ENCODE results near the gene GRIK1.
"Not testable (repeated sequence)": the region's sequence is repeated elsewhere in the genome, so short reads cannot be mapped to it uniquely, and the experiment has no call there.

The GRIK1 gene

DNA sequence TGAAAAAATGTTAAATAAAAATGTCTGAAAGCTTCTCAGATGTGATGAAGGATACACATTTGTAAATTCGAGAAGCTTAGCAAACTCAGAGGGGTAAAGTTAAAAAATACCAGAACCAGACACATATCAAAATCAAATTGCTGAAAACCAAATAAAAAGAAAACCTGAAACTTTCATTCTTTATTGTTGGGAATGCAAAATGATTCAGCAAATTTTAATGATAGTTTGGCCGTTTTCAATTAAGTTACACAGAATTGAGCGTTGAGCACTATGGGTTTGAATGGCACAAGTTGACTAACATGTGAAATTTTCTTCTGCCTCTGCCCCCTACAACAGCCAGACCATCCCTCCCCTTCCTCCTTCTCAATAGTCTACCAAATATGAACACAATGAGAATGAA lies 33.5 kb upstream of the GRIK1 start:
- Histone ChIP-seq H3K4me1 (ENCODE audit: insufficient read depth, poor library complexity, severe bottlenecking) (no peaks in the 10 kb centered on the region), H3K27ac (ENCODE audit: poor library complexity, severe bottlenecking) (no peak overlapping the region), H3K27me3 (ENCODE audit: insufficient read depth, poor library complexity, severe bottlenecking) (no peaks in the 10 kb centered on the region), H3K9me3 (ENCODE audit: severe bottlenecking) (no peaks in the 10 kb centered on the region), H3K36me3 (ENCODE audit: low read depth) (no peaks in the 10 kb centered on the region), H3K4me3 (ENCODE audit: severe bottlenecking) (no peak overlapping the region)
- ATAC-seq (ENCODE audit: low read depth) (no peak), DNase-seq (ENCODE audit: low spot score) (no peak)
- TF ChIP-seq, protein P1, sequence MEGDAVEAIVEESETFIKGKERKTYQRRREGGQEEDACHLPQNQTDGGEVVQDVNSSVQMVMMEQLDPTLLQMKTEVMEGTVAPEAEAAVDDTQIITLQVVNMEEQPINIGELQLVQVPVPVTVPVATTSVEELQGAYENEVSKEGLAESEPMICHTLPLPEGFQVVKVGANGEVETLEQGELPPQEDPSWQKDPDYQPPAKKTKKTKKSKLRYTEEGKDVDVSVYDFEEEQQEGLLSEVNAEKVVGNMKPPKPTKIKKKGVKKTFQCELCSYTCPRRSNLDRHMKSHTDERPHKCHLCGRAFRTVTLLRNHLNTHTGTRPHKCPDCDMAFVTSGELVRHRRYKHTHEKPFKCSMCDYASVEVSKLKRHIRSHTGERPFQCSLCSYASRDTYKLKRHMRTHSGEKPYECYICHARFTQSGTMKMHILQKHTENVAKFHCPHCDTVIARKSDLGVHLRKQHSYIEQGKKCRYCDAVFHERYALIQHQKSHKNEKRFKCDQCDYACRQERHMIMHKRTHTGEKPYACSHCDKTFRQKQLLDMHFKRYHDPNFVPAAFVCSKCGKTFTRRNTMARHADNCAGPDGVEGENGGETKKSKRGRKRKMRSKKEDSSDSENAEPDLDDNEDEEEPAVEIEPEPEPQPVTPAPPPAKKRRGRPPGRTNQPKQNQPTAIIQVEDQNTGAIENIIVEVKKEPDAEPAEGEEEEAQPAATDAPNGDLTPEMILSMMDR (IDR thresholded peaks at IDR 0.05; ENCODE audit: poor library complexity, severe bottlenecking) = no peak

DNA sequence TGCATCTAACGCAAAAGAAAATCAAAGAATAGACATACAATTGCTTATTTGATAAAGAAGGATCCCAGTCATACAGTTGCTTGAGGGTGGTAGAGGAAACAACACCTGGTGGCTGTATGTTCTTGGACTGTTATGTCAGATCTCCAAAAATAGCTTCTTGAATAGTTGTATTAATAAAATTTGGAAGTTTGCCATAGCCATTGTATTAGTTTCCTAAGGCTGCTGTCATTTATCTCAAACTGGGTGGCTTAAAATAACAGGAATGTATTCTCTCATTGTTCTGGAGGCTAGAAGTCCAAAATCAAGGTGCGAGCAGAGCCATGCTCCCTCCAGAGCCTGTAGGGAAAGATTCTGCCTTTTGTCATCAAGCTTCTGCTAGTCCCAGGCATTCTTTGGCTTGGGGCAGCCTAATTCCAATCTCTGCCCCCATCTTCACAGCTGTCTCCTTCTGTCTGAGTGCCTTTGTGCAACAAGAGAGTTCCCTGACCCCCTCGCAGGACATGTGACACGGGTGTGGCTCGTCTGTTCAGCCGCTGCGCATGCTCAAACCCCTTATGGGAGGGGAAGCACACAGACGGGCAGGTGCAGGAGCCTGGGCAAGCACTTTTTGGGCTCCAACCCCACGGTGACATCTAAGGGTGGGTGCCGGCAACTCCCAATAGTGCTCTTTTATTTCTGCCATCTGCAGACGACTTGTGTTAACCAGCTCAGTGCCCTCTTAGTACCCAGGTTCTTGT lies 21.7 kb upstream of the GRIK1 start:
- H3K9me3 ChIP-seq (ENCODE audit: severe bottlenecking) = no peaks in the 10 kb centered on the region
- DNase-seq (ENCODE audit: low spot score) (no peak), ATAC-seq (ENCODE audit: low read depth) (no peak)
- no peak overlapping the region for H3K4me3 ChIP-seq (ENCODE audit: severe bottlenecking)
- H3K4me1 ChIP-seq (ENCODE audit: insufficient read depth, poor library complexity, severe bottlenecking) = no peaks in the 10 kb centered on the region
- no peaks in the 10 kb centered on the region for H3K36me3 ChIP-seq (ENCODE audit: low read depth)
- TF ChIP-seq, protein P1 (IDR thresholded peaks at IDR 0.05; ENCODE audit: poor library complexity, severe bottlenecking) = no peak
- H3K27ac ChIP-seq (ENCODE audit: poor library complexity, severe bottlenecking) = no peak overlapping the region
- H3K27me3 ChIP-seq (ENCODE audit: insufficient read depth, poor library complexity, severe bottlenecking) = peaks cover 8% of the 10 kb centered on the region

DNA sequence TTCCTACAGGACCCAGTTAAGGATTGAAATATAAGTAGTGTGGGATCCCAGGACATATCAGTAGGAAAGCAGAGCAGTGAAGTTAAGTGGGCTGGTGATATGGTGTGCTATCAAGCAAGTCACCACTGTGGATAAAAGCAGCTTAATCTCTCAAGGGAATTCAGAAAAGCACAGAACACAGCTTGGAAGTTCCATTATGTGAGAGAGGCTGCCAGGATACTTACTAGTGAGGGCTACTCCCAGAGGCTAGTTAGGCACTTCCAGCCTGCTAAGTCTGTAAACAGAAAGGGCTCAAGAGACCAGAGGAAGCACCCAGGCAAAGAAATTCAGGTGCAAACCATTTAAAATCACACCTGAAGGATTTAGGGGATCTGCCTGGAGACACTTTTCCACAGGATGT lies 18.8 kb upstream of the GRIK1 start:
- TF ChIP-seq, protein P1 (IDR thresholded peaks at IDR 0.05; ENCODE audit: poor library complexity, severe bottlenecking) = no peak
- ATAC-seq (ENCODE audit: low read depth) (no peak), DNase-seq (ENCODE audit: low spot score) (no peak)
- H3K9me3 ChIP-seq (ENCODE audit: severe bottlenecking) = no peaks in the 10 kb centered on the region
- H3K27ac ChIP-seq (ENCODE audit: poor library complexity, severe bottlenecking) = no peak overlapping the region
- H3K4me1 ChIP-seq (ENCODE audit: insufficient read depth, poor library complexity, severe bottlenecking) = no peaks in the 10 kb centered on the region
- H3K36me3 ChIP-seq (ENCODE audit: low read depth) = no peaks in the 10 kb centered on the region
- peaks cover 3% of the 10 kb centered on the region for H3K27me3 ChIP-seq (ENCODE audit: insufficient read depth, poor library complexity, severe bottlenecking)
- H3K4me3 ChIP-seq (ENCODE audit: severe bottlenecking) = no peak overlapping the region

DNA sequence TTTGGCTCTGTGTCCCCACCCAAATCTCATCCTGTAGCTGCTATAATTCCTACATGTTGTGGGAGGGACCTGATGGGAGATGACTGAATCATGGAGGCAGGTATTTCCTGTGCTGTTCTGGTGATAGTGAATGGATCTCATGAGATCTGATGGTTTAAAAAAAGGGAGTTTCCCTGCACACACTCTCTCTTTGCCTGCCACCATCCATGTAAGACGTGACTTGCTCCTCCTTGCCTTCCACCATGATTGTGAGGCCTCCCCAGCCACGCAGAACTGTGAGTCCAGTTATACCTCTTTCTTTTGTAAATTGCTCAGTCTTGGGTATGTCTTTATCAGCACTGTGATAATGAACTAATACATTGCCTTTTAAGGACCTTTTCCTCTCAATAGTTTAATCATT lies 18.2 kb upstream of the GRIK1 start:
- H3K4me1 ChIP-seq (ENCODE audit: insufficient read depth, poor library complexity, severe bottlenecking); H3K4me3 ChIP-seq (ENCODE audit: severe bottlenecking); ATAC-seq (ENCODE audit: low read depth); DNase-seq (ENCODE audit: low spot score); H3K27me3 ChIP-seq (ENCODE audit: insufficient read depth, poor library complexity, severe bottlenecking); H3K27ac ChIP-seq (ENCODE audit: poor library complexity, severe bottlenecking); H3K36me3 ChIP-seq (ENCODE audit: low read depth); H3K9me3 ChIP-seq (ENCODE audit: severe bottlenecking): not testable (repeated sequence)

DNA sequence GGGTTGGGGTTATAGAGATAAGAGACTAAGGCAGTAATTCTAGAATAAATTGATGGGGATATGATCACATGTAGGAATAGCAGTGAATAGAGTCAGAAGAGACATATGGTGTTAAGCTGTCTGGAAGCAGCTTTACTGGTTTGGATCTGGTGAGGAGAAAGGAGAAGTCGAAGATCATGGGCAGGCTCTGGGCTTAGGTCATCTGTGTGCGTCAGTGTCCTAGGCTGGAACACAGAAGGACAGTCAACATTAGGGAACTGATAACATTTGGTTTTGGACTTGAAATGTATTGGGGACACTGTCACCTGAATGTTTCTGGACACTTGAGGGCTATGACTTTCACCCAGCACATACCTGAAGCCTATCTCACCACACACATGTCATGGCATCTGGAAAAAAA lies 13.9 kb upstream of the GRIK1 start:
- no peaks in the 10 kb centered on the region for H3K9me3 ChIP-seq (ENCODE audit: severe bottlenecking)
- H3K36me3 ChIP-seq (ENCODE audit: low read depth) = no peaks in the 10 kb centered on the region
- no peak for ATAC-seq (ENCODE audit: low read depth)
- TF ChIP-seq, protein P1 (IDR thresholded peaks at IDR 0.05; ENCODE audit: poor library complexity, severe bottlenecking) = no peak
- H3K27me3 ChIP-seq (ENCODE audit: insufficient read depth, poor library complexity, severe bottlenecking) = no peaks in the 10 kb centered on the region
- H3K4me3 ChIP-seq (ENCODE audit: severe bottlenecking) = no peak overlapping the region
- no peak for DNase-seq (ENCODE audit: low spot score)
- H3K27ac ChIP-seq (ENCODE audit: poor library complexity, severe bottlenecking) = no peak overlapping the region
- H3K4me1 ChIP-seq (ENCODE audit: insufficient read depth, poor library complexity, severe bottlenecking) = no peaks in the 10 kb centered on the region
